Measurements from ENCODE around the gene TRIM67.

The TRIM67 gene

DNA sequence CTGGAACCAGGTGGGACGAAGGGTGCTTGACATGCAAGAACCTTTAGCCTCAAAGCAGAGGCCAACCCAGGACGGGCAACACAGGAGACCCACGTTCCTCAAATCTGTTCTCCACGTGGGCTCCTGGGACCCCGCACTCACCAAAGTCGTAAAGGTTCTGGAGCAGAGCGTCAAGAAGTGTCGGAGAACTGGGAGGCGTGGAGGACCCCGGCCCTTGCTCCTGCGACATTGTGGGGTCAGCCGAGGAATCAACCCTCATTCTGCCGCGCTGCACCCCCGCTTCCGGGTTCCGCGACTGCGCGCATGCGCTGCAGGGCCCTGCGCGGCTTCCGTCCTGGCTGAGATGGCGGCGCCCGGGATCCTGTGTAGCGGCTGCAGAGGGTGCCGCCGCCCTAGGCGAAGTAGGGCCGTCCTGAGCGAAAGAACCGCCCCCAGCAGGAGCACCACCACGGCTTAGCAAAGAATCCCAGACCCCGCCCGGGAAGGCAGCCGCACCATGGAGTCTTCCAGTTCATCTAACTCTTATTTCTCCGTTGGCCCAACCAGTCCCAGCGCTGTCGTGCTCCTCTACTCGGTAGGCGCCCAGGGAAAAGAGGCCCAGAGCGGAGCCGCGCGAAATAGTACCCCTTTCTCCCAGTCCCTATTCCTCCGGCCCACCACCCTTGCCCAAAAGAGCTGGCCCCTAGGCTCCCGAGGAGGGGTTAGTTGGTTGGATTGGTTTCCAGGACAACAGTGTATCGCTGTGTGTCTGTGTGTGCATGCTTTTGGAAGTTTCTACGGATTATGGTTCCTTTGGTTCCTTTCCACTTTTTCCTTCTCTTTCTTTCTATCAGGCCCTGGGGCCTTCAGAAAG is 79.3 kb downstream of the TRIM67 start, which contains the start of gene GNPAT:
GNPAT (plus strand) TSS at position 330 of the 853 bp plus-strand sequence; CDS start at position 497, 167 bp downstream.
- 0 out of 2 replicates have a peak, but pooled peaks have one; percentile 82 for TF ChIP-seq SIN3A (IDR thresholded peaks at IDR 0.05; ENCODE audit: borderline replicate concordance, insufficient read depth, low read length)
- TF ChIP-seq TAF1 (IDR thresholded peaks at IDR 0.05; ENCODE audit: borderline replicate concordance, insufficient read depth, low read length): peak; percentile 92
- peak; percentile 94 for TF ChIP-seq POLR2AphosphoS5 (IDR thresholded peaks at IDR 0.05; ENCODE audit: low read depth, low read length)
- peak; percentile 61 for TF ChIP-seq FOXP2 (optimal IDR thresholded peaks at IDR 0.05; ENCODE audit: borderline replicate concordance, extremely low read depth, extremely low read length, insufficient read depth)
- TF ChIP-seq, protein P1, sequence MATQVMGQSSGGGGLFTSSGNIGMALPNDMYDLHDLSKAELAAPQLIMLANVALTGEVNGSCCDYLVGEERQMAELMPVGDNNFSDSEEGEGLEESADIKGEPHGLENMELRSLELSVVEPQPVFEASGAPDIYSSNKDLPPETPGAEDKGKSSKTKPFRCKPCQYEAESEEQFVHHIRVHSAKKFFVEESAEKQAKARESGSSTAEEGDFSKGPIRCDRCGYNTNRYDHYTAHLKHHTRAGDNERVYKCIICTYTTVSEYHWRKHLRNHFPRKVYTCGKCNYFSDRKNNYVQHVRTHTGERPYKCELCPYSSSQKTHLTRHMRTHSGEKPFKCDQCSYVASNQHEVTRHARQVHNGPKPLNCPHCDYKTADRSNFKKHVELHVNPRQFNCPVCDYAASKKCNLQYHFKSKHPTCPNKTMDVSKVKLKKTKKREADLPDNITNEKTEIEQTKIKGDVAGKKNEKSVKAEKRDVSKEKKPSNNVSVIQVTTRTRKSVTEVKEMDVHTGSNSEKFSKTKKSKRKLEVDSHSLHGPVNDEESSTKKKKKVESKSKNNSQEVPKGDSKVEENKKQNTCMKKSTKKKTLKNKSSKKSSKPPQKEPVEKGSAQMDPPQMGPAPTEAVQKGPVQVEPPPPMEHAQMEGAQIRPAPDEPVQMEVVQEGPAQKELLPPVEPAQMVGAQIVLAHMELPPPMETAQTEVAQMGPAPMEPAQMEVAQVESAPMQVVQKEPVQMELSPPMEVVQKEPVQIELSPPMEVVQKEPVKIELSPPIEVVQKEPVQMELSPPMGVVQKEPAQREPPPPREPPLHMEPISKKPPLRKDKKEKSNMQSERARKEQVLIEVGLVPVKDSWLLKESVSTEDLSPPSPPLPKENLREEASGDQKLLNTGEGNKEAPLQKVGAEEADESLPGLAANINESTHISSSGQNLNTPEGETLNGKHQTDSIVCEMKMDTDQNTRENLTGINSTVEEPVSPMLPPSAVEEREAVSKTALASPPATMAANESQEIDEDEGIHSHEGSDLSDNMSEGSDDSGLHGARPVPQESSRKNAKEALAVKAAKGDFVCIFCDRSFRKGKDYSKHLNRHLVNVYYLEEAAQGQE (IDR thresholded peaks at IDR 0.05; ENCODE audit: insufficient read depth in 1 of 2, low read depth in 2 of 2, low read length in 2 of 2): peak; percentile 56 to 72; a peak in 2 of 4 replicates

DNA sequence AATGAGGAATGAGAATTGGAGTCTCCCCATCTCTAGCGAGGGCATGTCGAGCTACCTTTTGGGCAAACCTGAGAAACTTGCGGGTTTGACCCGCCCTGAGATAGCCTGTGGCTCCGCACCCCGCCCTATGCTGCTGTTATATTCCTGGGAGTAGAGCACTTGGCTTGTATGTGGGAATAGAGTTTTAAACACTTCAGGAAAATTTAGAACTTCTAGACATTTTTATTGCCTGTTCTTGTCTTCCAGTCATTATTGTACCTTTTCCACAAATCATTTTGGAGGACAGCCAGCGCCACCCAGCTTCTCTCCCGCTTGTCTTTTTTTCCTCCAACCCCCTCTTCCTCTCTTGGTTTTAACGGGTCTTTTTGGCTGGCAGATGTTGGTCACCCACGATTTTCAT is 79.9 kb downstream of the TRIM67 start:
- TF ChIP-seq, protein P1 (IDR thresholded peaks at IDR 0.05; ENCODE audit: insufficient read depth in 1 of 2, low read depth in 2 of 2, low read length in 2 of 2): no peak
- TF ChIP-seq FOXP2 (optimal IDR thresholded peaks at IDR 0.05; ENCODE audit: borderline replicate concordance, extremely low read depth, extremely low read length, insufficient read depth): no peak

DNA sequence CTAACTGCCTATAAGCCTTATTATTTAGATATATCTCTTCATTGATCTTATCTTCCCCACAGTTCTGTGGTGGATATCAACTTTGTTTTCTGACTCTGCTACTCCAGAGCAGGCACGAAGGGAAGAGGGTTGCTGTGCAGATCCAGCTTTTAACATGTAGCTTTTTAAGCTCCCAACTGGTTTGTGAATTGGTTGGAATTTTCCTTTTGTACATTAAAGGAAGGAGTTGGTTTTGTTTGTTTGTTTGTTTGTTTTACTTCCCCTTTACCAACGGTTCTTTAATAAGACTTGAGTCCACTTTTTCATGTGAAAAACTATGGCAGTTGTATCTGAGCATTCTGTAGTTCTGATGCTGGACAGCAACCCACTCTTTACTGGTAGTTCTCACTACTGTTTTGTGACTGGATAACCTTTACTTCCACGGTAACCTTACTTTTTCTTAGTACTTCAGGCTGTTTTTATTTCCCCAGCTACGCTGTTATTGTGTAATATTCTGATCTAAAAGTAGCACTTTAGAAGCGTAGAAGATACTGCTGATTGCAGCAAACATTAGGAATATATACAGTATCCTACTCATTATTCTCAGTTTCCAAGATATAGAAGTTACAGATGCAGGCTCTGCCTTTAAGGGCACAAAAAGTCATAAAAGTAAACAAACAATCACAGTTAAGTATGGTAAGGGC is 80.8 kb downstream of the TRIM67 start:
- TF ChIP-seq, protein P1 (IDR thresholded peaks at IDR 0.05; ENCODE audit: insufficient read depth in 1 of 2, low read depth in 2 of 2, low read length in 2 of 2): peak; percentile 68 to 88
- TF ChIP-seq POLR2AphosphoS5 (IDR thresholded peaks at IDR 0.05; ENCODE audit: low read depth, low read length) (no peak), FOXP2 (optimal IDR thresholded peaks at IDR 0.05; ENCODE audit: borderline replicate concordance, extremely low read depth, extremely low read length, insufficient read depth) (no peak)

DNA sequence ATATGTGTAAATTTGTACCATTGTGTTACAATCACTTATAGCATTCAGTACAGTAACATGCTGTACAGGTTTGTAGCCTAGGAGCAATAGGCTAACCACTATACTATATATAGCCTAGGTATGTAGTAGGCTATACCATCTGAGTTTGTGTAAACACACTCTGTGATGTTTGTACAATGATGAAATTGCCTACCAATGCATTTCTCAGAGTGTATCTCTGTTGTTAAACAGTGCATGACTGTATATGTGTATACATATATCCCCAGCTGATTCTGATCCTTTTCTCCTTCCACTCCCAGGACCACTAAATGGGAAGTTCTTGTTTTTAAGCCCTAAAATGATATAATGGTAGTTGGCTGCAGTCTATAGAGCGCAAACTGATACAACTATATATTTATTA is 86.9 kb downstream of the TRIM67 start:
- TF ChIP-seq FOXP2 (optimal IDR thresholded peaks at IDR 0.05; ENCODE audit: borderline replicate concordance, extremely low read depth, extremely low read length, insufficient read depth): no peak
- TF ChIP-seq, protein P1 (IDR thresholded peaks at IDR 0.05; ENCODE audit: insufficient read depth in 1 of 2, low read depth in 2 of 2, low read length in 2 of 2): no peak
- no peak for TF ChIP-seq SIN3A (IDR thresholded peaks at IDR 0.05; ENCODE audit: borderline replicate concordance, insufficient read depth, low read length)
- TF ChIP-seq POLR2AphosphoS5 (IDR thresholded peaks at IDR 0.05; ENCODE audit: low read depth, low read length): no peak
